Retinal pigment epithelial cell (primary cell): Measurements from ENCODE around the gene EOLA1.
"Not testable (repeated sequence)": the region's sequence is repeated elsewhere in the genome, so short reads cannot be mapped to it uniquely, and the experiment has no call there.

Experiments used
- DNase-seq: peaks from one replicate; pipeline ENCODE4 v3.0.0-alpha.2; 2010; ENCODE audit warnings: low read depth
- H3K4me3 ChIP-seq: 2 replicates; pipeline ENCODE4 v1.5.1; 2011; ENCODE audit warnings: mild to moderate bottlenecking, low read length, control low read depth, moderate library complexity
- TF ChIP-seq, protein P1 (sequence below): conservative IDR thresholded peaks from 2 replicates; pipeline ENCODE4 v1.5.1; 2011; ENCODE audit warnings: low read depth, low read length, control low read depth, inconsistent platforms

The EOLA1 gene

DNA sequence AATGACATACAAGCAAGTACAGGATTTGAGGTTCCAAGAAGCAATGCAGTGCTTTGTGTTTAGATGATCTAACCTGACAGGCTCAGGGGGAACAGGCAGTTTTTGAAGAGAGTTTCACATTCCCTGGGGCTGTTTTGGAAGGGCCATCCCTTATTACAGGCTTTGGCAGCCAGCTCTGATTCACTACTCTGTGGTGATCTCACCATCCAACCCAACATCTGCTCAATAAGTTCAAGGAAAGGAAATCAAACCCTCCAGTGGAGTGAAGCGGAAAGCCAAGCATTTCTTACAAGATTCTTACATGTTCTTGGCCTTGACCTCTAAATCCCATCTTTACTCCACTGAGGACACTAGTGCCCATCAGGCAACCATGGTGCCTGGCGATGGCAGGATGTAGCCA, 43.2 kb upstream of the EOLA1 start:
- DNase-seq = no peak
- H3K4me3 ChIP-seq = no peak overlapping the region
- TF ChIP-seq, protein P1, sequence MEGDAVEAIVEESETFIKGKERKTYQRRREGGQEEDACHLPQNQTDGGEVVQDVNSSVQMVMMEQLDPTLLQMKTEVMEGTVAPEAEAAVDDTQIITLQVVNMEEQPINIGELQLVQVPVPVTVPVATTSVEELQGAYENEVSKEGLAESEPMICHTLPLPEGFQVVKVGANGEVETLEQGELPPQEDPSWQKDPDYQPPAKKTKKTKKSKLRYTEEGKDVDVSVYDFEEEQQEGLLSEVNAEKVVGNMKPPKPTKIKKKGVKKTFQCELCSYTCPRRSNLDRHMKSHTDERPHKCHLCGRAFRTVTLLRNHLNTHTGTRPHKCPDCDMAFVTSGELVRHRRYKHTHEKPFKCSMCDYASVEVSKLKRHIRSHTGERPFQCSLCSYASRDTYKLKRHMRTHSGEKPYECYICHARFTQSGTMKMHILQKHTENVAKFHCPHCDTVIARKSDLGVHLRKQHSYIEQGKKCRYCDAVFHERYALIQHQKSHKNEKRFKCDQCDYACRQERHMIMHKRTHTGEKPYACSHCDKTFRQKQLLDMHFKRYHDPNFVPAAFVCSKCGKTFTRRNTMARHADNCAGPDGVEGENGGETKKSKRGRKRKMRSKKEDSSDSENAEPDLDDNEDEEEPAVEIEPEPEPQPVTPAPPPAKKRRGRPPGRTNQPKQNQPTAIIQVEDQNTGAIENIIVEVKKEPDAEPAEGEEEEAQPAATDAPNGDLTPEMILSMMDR = no peak

DNA sequence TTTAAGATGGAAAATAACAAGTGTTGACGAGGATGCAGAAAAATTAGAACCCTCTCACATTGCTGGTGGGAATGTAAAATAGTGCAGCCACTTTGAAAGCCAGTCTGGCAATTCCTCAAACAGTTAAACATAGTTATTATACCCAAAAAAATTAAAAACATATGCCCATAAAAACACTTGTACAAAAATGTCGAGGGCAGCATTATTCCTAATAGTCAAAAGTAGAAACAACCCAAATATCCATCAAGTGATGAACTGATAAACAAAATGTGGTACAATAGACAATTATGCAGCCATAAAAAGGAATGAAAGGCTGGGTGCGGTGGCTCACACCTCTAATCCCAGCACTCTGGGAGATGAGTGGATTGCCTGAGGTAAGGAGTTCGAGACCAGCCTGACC, 42.0 kb upstream of the EOLA1 start:
- no peak for DNase-seq
- TF ChIP-seq, protein P1 = no peak
- no peak overlapping the region for H3K4me3 ChIP-seq

GRCh38 chrX:149499766-149500165, 41.0 kb upstream of the EOLA1 start:
- no peak overlapping the region for H3K4me3 ChIP-seq
- DNase-seq = no peak
- TF ChIP-seq, protein P1 = no peak

- not testable (repeated sequence) for DNase-seq, H3K4me3 ChIP-seq
Observed at GRCh38 chrX:149502923-149503322, 37.9 kb upstream of the EOLA1 start.

- H3K4me3 ChIP-seq = peak overlapping the region; percentile 15
- DNase-seq = peak; percentile 30
Observed at GRCh38 chrX:149503446-149503845, 37.4 kb upstream of the EOLA1 start.

GRCh38 chrX:149504226-149504914, 36.4 kb upstream of the EOLA1 start:
- TF ChIP-seq, protein P1 = peak; percentile 52
- no peak for DNase-seq
- peak overlapping the region; percentile 64 for H3K4me3 ChIP-seq

DNA sequence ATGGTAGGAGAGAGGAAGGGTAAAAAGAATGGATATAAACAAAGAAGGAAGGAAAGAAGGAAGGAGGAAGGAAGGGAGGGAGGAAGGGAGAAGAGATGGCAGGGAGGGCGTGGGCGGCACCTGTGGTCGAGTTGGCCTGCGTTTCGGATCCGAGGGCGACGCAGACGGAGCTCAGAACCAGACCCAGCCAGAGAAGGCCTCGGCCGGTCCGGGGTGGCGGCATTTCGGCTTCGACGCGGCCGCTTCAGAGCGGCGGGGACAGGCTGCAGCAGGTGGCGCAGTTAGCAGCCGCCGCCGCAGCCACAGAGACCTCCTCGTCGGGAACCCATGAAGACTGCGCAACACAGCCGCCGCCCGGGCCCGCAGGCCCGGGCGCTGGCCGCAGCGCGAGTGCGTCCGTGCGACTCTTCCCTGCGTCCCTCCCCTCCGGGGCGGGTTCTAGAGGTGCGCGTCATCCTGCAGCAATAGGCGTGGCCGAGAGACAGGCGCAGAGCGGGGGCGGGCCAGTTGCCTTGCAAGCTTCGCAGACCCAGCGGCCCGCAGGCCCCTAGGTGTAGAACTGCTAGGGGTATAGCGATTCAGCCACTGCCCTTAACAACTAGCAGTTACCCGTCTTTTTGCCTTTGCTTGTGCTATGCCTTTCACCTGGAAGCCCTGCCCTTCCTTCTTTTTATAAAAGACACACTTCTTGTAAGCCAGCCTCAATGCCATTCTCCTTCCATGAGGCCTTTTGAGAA, 35.7 kb upstream of the EOLA1 start, which contains the start of gene IDS:
IDS (minus strand) TSS at position 392 of the 737 bp plus-strand sequence; CDS start at position 223, 169 bp downstream.
- peak; percentile 43 for DNase-seq
- peak within 1 kb of the TSS; percentile 64 for H3K4me3 ChIP-seq
- TF ChIP-seq, protein P1 = no peak

DNA sequence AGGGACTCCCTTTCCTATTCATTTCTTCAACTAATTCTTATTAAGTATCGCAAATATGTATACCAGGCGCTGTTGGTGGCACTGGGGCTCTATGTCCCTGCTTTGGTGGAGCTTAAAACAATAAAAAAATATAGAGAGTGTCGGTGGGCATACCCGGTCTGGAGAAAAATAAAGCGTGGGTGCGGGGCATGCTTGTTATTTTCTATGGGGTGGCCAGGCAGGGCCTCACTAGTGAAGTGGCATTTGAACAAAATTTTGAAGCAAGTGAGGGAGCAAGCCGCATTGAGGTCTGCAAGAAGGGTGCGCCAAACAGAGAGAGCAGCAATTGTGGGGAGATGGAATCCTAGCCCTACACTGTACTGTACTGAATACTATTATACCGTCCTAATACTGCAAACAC, 35.1 kb upstream of the EOLA1 start:
- TF ChIP-seq, protein P1 = no peak
- no peak overlapping the region for H3K4me3 ChIP-seq
- no peak for DNase-seq
